GM18502 (cell line): ENCODE data around the gene OR52A5.
"Not testable (repeated sequence)": the region's sequence is repeated elsewhere in the genome, so short reads cannot be mapped to it uniquely, and the experiment has no call there.

ENCODE experiments used
- ATAC-seq: cut with Tn5 transposase; IDR thresholded peaks from one replicate; pipeline ENCODE4 v1.9.1; 2021; ENCODE audit warnings: mild to moderate bottlenecking; ENCODE audit not compliant: unreplicated experiment, poor library complexity

Gene OR52A5

GRCh38 chr11:5137996-5138395, at the start of gene OR52A5:
TSS of gene OR52A5 (minus strand) at chr11:5138356. CDS start at chr11:5132642, 5,714 bp downstream.
- ATAC-seq: no peak

- no peak for ATAC-seq
Measured at GRCh38 chr11:5178046-5178837, 40.1 kb upstream of the OR52A5 start.

DNA sequence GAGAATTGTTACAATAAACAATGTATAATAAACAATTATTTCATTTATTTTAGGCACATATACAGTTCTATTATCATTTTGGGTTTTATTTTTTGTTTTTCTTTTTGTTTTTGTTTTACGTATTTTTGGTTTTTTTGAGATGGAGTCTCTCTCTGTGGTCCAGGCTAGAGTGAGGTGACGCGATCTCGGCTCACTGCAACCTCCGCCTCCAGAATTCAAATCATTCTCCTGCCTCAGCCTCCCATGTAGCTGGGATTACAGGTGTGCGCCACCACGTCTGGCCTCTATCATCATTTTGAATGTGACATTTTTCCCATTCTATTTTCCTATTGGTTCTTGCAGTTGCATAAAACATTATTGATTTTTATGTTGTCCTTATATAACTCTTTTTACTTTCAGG, 36.8 kb upstream of the OR52A5 start:
- ATAC-seq: no peak

DNA sequence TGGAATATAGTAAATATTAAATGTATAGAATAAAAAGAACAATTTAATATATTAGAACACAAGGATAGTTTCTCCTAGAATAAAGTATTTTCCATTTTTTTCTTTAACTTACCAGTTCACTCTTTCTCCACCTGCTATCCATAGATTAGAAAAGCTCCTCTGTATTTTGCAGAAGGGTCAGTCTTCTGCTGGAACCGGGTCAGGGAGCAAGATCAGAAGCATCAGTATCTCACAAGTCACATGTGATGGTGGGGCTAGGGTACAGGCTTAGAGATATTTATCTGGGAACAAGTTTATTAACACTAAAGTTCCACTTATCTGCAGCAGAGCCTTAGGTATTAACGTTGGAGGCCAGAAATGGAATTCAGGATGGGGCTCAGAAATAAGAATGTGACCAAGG, 33.7 kb upstream of the OR52A5 start:
- no peak for ATAC-seq

GRCh38 chr11:5165898-5166297, 27.7 kb upstream of the OR52A5 start:
- not testable (repeated sequence) for ATAC-seq

- not testable (repeated sequence) for ATAC-seq
Measured at GRCh38 chr11:5164807-5165206, 26.7 kb upstream of the OR52A5 start.

- ATAC-seq: not testable (repeated sequence)
Measured at GRCh38 chr11:5161045-5161444, 22.9 kb upstream of the OR52A5 start.

DNA sequence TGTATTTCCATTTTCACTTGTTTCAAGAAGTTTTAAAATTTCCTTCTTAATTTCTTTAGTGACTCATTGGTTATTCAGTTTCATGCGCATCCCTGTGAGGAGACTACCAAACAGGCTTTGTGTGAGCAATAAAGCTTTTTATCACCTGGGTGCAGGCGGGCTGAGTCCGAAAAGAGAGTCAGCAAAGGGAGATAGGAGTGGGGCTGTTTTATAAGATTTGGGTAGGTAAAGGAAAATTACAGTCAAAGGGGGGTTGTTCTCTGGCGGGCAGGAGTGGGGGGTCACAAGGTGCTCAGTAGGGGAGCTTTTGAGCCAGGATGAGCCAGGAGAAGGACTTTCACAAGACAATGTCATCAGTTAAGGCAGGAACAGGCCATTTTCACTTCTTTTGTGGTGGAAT, 22.1 kb upstream of the OR52A5 start:
- ATAC-seq: not testable (repeated sequence)

GRCh38 chr11:5159806-5160205, 21.6 kb upstream of the OR52A5 start:
- ATAC-seq: no peak

GRCh38 chr11:5154657-5155056, 16.5 kb upstream of the OR52A5 start, which contains the start of gene OR52A1:
TSS of gene OR52A1 (minus strand) at chr11:5154757. CDS start at chr11:5152369, 2,388 bp downstream.
- no peak for ATAC-seq

- ATAC-seq: no peak
Measured at GRCh38 chr11:5153574-5154431, 15.6 kb upstream of the OR52A5 start.

- ATAC-seq: no peak
Measured at GRCh38 chr11:5151713-5152153, 13.6 kb upstream of the OR52A5 start.

GRCh38 chr11:5144206-5144605, 6.0 kb upstream of the OR52A5 start:
- ATAC-seq: not testable (repeated sequence)

DNA sequence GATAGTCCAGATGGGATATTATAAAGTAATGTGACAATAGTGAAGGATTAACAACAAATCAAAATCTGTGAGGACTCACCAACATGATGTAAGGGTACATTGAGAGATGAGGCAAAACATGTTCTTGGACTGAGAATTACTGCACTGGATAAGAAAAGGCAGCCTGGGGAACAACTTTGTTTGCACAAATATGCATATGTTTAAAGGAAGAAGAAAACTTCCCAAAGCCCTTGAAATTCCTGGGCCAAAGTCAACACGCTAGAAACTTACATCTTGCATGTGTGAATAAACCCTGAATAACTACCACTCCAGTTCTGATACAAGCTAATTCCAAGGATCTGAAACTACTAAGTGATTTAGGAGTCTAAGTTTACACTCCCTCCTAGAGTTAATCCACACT, 1.1 kb downstream of the OR52A5 start:
- ATAC-seq: no peak

GRCh38 chr11:5136261-5136660, 1.9 kb downstream of the OR52A5 start:
- ATAC-seq: no peak

- ATAC-seq: no peak
Measured at GRCh38 chr11:5131584-5132335, 6.4 kb downstream of the OR52A5 start.

DNA sequence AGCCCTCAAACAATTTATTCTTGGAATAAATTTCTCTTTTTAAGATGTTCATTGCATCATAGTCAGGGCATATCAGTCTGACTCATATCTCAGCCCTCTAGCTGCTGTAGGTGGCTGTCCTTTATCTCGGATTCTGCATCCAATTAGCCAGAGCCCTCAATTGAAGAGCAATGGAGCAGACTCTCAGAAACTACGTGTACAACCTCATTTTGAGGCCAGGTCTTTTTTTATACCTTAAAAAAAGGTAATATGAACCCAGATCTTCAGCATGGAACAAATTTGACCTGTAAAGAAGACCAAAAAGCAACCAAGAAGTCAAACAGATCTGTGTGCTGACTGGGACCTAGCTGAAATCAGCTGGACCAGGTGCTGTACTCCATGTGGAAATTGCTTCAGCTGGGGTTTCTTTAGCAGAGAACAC, 8.7 kb downstream of the OR52A5 start:
- no peak for ATAC-seq

GRCh38 chr11:5124891-5125620, 13.1 kb downstream of the OR52A5 start:
- ATAC-seq: no peak

DNA sequence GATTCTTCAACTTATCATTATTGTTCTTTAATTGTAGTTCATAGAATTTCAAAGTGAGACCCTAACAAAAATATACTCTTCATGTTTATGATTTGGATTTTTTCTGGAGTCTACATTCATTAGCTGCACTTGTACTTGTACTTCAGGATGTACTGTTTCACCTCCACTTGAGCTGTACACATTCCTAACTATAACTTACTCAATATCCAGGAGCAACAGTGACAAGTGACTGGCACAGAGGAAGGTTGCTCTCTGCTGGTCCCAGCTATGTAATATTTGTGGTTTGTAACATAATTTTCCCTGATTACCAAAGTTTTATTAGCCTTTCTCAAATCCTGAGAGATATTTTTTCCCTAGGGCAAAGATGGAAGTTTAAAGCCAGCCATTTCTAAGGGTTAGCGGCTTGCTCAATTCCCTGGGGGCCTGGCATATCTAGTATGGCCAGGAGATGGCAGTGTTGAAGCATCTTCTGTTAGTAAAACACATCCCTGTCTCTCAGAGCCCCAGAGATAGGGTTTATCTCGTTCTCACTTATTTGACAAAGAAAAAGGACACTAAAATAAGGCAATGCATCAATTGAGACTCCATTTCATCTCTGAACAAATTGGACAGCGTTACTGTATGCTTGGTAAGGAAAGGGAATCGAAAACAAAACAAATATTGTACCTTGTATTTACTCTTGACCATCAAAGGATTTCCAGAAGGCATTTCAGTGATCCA, 14.2 kb downstream of the OR52A5 start:
- peak; percentile 94 for ATAC-seq
